C4-2B (cell line): Measurements from ENCODE around the gene RAB26.
"Not testable (repeated sequence)": the region's sequence is repeated elsewhere in the genome, so short reads cannot be mapped to it uniquely, and the experiment has no call there.

ENCODE experiments used
- CTCF ChIP-seq: fragments of 450-650 bp; conservative IDR thresholded peaks from 2 replicates; pipeline ENCODE4 v1.5.1; 2017; ENCODE audit warnings: mild to moderate bottlenecking
- ZFX ChIP-seq: fragments of 450-650 bp; IDR thresholded peaks from 2 replicates; pipeline ENCODE4 v1.6.1; 2017

GRCh38 chr16:2116428-2116827 is 32.0 kb upstream of the RAB26 start:
- not testable (repeated sequence) for TF ChIP-seq CTCF, ZFX
